Endodermal cell (in vitro differentiated cells): Measurements from ENCODE around the gene MINDY4. TPM values are rescaled to one million over a fixed set of nuclear protein-coding genes. Genes with fewer than 3 reads are reported as not detected.
"Not testable (repeated sequence)": the region's sequence is repeated elsewhere in the genome, so short reads cannot be mapped to it uniquely, and the experiment has no call there.

Experiments
- DNase-seq: peaks from one replicate; pipeline ENCODE4 v3.0.0-alpha.2; 2017
- H3K27ac ChIP-seq: 2 replicates; pipeline ENCODE4 v1.5.1; 2013; ENCODE audit warnings: mild to moderate bottlenecking, low read depth, low read length, moderate library complexity
- H3K27me3 ChIP-seq: 2 replicates; pipeline ENCODE4 v1.6.1; 2013; ENCODE audit warnings: mild to moderate bottlenecking, low read length, moderate library complexity; ENCODE audit not compliant: insufficient read depth, control insufficient read depth, poor library complexity, severe bottlenecking
- H3K36me3 ChIP-seq: 2 replicates; pipeline ENCODE4 v1.7.0; 2013; ENCODE audit warnings: mild to moderate bottlenecking, low read length, moderate library complexity; ENCODE audit not compliant: control insufficient read depth, insufficient read depth
- H3K4me1 ChIP-seq: one replicate; pipeline ENCODE4 v1.7.0; 2013; ENCODE audit warnings: low read length; ENCODE audit not compliant: control insufficient read depth, insufficient read depth
- H3K4me3 ChIP-seq: 2 replicates; pipeline ENCODE4 v1.5.1; 2013; ENCODE audit warnings: mild to moderate bottlenecking, low read length, moderate library complexity
- H3K9ac ChIP-seq: 2 replicates; pipeline ENCODE4 v1.6.1; 2013; ENCODE audit warnings: mild to moderate bottlenecking, low read length, moderate library complexity; ENCODE audit not compliant: poor library complexity, severe bottlenecking; ENCODE audit errors: extremely low read depth
- H3K9me3 ChIP-seq: 2 replicates; pipeline ENCODE4 v1.6.1; 2013; ENCODE audit warnings: mild to moderate bottlenecking, low read length, moderate library complexity; ENCODE audit not compliant: control insufficient read depth
- H3K27ac Mint-ChIP-seq: 2 replicates; pipeline ENCODE4 v1.8.0; 2020; ENCODE audit warnings: mixed read lengths
- H3K27me3 Mint-ChIP-seq: 2 replicates; pipeline ENCODE4 v1.8.0; 2021; ENCODE audit warnings: mild to moderate bottlenecking, mixed read lengths; ENCODE audit not compliant: insufficient read depth
- H3K36me3 Mint-ChIP-seq: 2 replicates; pipeline ENCODE4 v1.8.0; 2020; ENCODE audit warnings: low read depth, mixed read lengths
- H3K4me1 Mint-ChIP-seq: 2 replicates; pipeline ENCODE4 v1.8.0; 2020; ENCODE audit warnings: mixed read lengths
- H3K4me3 Mint-ChIP-seq: 2 replicates; pipeline ENCODE4 v1.8.0; 2020; ENCODE audit warnings: mild to moderate bottlenecking, moderate library complexity, mixed read lengths
- H3K9me3 Mint-ChIP-seq: 2 replicates; pipeline ENCODE4 v1.8.0; 2020; ENCODE audit warnings: mild to moderate bottlenecking, mixed read lengths
- CTCF ChIP-seq: fragments of 200-600 bp; sonication (generic); conservative IDR thresholded peaks from 2 replicates; pipeline ENCODE4 v1.5.0; 2021; ENCODE audit warnings: antibody characterized with exemption, mild to moderate bottlenecking
- WGBS, 2 experiments: methylation state at CpG; one replicate each; pipeline versions ENCODE4 v1.1.5 to v1.1.7; 2013; ENCODE audit warnings: missing lambda C conversion rate in 2 of 2, mixed read lengths in 1 of 2; ENCODE audit not compliant: insufficient coverage in 1 of 2, insufficient read length in 1 of 2; 5-methylcytosine and 5-hydroxymethylcytosine counted together
- total RNA-seq, 2 donors: library from RNA; stranded (reverse); fragmentation: NEBNext Ultra II Directional in 1 of 2; extraction: Animal tissue kit (Norgen Biotek cat#: 25700) in 1 of 2; gene quantifications; 2 replicates in 1 of 2; 3 replicates in 1 of 2; pipeline ENCODE4 v1.2.1, GENCODE V29; 2021

MINDY4 gene
- total RNA-seq, 2 donors from 2014 or later = 7.2 to 8.1 TPM

GRCh38 chr7:30831936-30832335, 60.7 kb downstream of the MINDY4 start:
- H3K27ac ChIP-seq = no peak overlapping the region
- no peaks in the 10 kb centered on the region for H3K27me3 Mint-ChIP-seq
- DNase-seq = no peak
- no peaks in the 10 kb centered on the region for H3K4me1 ChIP-seq
- WGBS, 2 experiments = 91 to 95% methylated on average over 5 of the region's 5 CpGs
- no peak for TF ChIP-seq CTCF
- peaks cover 51% of the 10 kb centered on the region for H3K36me3 Mint-ChIP-seq
- H3K9me3 ChIP-seq = peaks cover 42% of the 10 kb centered on the region
- no peaks in the 10 kb centered on the region for H3K36me3 ChIP-seq
- no peak overlapping the region for H3K27ac Mint-ChIP-seq
- H3K4me1 Mint-ChIP-seq = peaks cover 9% of the 10 kb centered on the region
- no peak overlapping the region for H3K4me3 ChIP-seq
- peaks cover 42% of the 10 kb centered on the region for H3K9me3 Mint-ChIP-seq
- no peaks in the 10 kb centered on the region for H3K27me3 ChIP-seq
- H3K4me3 Mint-ChIP-seq = no peak overlapping the region
- H3K9ac ChIP-seq = no peak overlapping the region

- Mint-ChIP-seq H3K36me3 (peaks cover 55% of the 10 kb centered on the region), H3K9me3 (peaks cover 42% of the 10 kb centered on the region)
- not testable (repeated sequence) for H3K36me3 ChIP-seq, DNase-seq, H3K27ac ChIP-seq, H3K27me3 Mint-ChIP-seq, H3K27ac Mint-ChIP-seq, H3K9ac ChIP-seq, H3K27me3 ChIP-seq, H3K4me1 ChIP-seq, H3K4me3 ChIP-seq, H3K4me3 Mint-ChIP-seq, H3K4me1 Mint-ChIP-seq
- H3K9me3 ChIP-seq = peaks cover 42% of the 10 kb centered on the region
- 86 to 89% methylated on average over 4 to 6 of the region's 6 CpGs for WGBS, 2 experiments
Measured at GRCh38 chr7:30834017-30834674, 62.9 kb downstream of the MINDY4 start.

GRCh38 chr7:30835396-30835915, 64.2 kb downstream of the MINDY4 start:
- no peak overlapping the region for H3K4me3 Mint-ChIP-seq
- no peaks in the 10 kb centered on the region for H3K27me3 ChIP-seq
- no peaks in the 10 kb centered on the region for H3K4me1 ChIP-seq
- no peak overlapping the region for H3K27ac Mint-ChIP-seq
- H3K27ac ChIP-seq = no peak overlapping the region
- H3K4me1 Mint-ChIP-seq = no peaks in the 10 kb centered on the region
- 86 to 94% methylated on average over 5 to 6 of the region's 6 CpGs for WGBS, 2 experiments
- peaks cover 41% of the 10 kb centered on the region for H3K9me3 Mint-ChIP-seq
- no peak for TF ChIP-seq CTCF
- no peak overlapping the region for H3K4me3 ChIP-seq
- no peaks in the 10 kb centered on the region for H3K27me3 Mint-ChIP-seq
- H3K36me3 Mint-ChIP-seq = peaks cover 50% of the 10 kb centered on the region
- no peak overlapping the region for H3K9ac ChIP-seq
- no peaks in the 10 kb centered on the region for H3K36me3 ChIP-seq
- no peak for DNase-seq
- H3K9me3 ChIP-seq = peaks cover 39% of the 10 kb centered on the region
